Measurements from ENCODE around the gene VPREB3. TPM values are rescaled to one million over a fixed set of nuclear protein-coding genes. Genes with fewer than 3 reads are reported as not detected.
A peak's percentile ranks its signal among the peaks of the same experiment; 100 is the strongest.

The VPREB3 gene
- total RNA-seq, 4 donors from 2014 or later = not detected

GRCh38 chr22:23774922-23775436, 20.8 kb upstream of the VPREB3 start:
- DNase-seq (ENCODE audit: low spot score in 2 of 2) = no peak
- peaks cover 40% of the 10 kb centered on the region for H3K4me1 ChIP-seq
- H3K27me3 ChIP-seq = no peaks in the 10 kb centered on the region
- H3K4me3 ChIP-seq = no peak overlapping the region
- H3K36me3 ChIP-seq = no peaks in the 10 kb centered on the region
- no peak overlapping the region for H3K27ac ChIP-seq
- 74% methylated on average over 2 of the region's 2 CpGs for WGBS
- TF ChIP-seq POLR2A (IDR thresholded peaks at IDR 0.05) = no peak
- no peak for TF ChIP-seq EP300 (IDR thresholded peaks at IDR 0.05)
- no peak for TF ChIP-seq CTCF (IDR thresholded peaks at IDR 0.05)
- H3K9me3 ChIP-seq = no peaks in the 10 kb centered on the region

GRCh38 chr22:23774114-23774921, 20.1 kb upstream of the VPREB3 start:
- Histone ChIP-seq H3K27me3 (no peaks in the 10 kb centered on the region), H3K27ac (no peak overlapping the region), H3K36me3 (no peaks in the 10 kb centered on the region), H3K4me3 (no peak overlapping the region), H3K9me3 (no peaks in the 10 kb centered on the region), H3K4me1 (peaks cover 40% of the 10 kb centered on the region)
- no peak for DNase-seq (ENCODE audit: low spot score in 2 of 2)
- WGBS = 70% methylated on average over 11 of the region's 12 CpGs
- TF ChIP-seq POLR2A (IDR thresholded peaks at IDR 0.05) (no peak), CTCF (IDR thresholded peaks at IDR 0.05) (no peak), POLR2AphosphoS5 (IDR thresholded peaks at IDR 0.05) (no peak), EP300 (IDR thresholded peaks at IDR 0.05) (no peak)

GRCh38 chr22:23773483-23774113, 19.4 kb upstream of the VPREB3 start:
- TF ChIP-seq EP300 (IDR thresholded peaks at IDR 0.05) (no peak), CTCF (IDR thresholded peaks at IDR 0.05) (no peak)
- H3K9me3 ChIP-seq = no peaks in the 10 kb centered on the region
- no peaks in the 10 kb centered on the region for H3K27me3 ChIP-seq
- peak overlapping the region; percentile 56 for H3K4me3 ChIP-seq
- no peak for DNase-seq (ENCODE audit: low spot score in 2 of 2)
- peaks cover 43% of the 10 kb centered on the region for H3K4me1 ChIP-seq
- 51% methylated on average over 7 of the region's 7 CpGs for WGBS
- H3K27ac ChIP-seq = no peak overlapping the region
- H3K36me3 ChIP-seq = no peaks in the 10 kb centered on the region

- whole genome bisulfite sequencing = 30% methylated on average over 7 of the region's 79 CpGs
- H3K27me3 ChIP-seq = no peaks in the 10 kb centered on the region
- no peak within 1 kb of the TSS for H3K27ac ChIP-seq
- peak in 1 of 2 donors; percentile 77 for DNase-seq (ENCODE audit: low spot score in 2 of 2)
- H3K4me1 ChIP-seq = peaks cover 49% of the 10 kb centered on the region
- H3K4me3 ChIP-seq = peak within 1 kb of the TSS; percentile 56
- H3K9me3 ChIP-seq = no peaks in the 10 kb centered on the region
- TF ChIP-seq EP300 (IDR thresholded peaks at IDR 0.05) (no peak), POLR2AphosphoS5 (IDR thresholded peaks at IDR 0.05) (no peak), CTCF (IDR thresholded peaks at IDR 0.05) (no peak), POLR2A (IDR thresholded peaks at IDR 0.05) (no peak)
- no peaks in the 10 kb centered on the region for H3K36me3 ChIP-seq
Measured at GRCh38 chr22:23772649-23773473, 18.6 kb upstream of the VPREB3 start, which contains the start of gene MMP11. Gene MMP11, plus strand, starts transcription at chr22:23772849. Its CDS starts 22 bp downstream, at chr22:23772871.
